Neuronal stem cell (in vitro differentiated cells): ENCODE data around the gene DTNB.

Experiments used
- DNase-seq: peaks from one replicate; pipeline ENCODE4 v3.0.0-alpha.2; 2013; ENCODE audit warnings: low spot score
- H2AFZ ChIP-seq: one replicate; pipeline ENCODE4 v1.6.1; 2013; ENCODE audit warnings: mild to moderate bottlenecking, low read length, inconsistent platforms
- H2AK5ac ChIP-seq: 2 replicates; pipeline ENCODE4 v1.6.1; 2013; ENCODE audit warnings: low read depth, mild to moderate bottlenecking, inconsistent platforms, low read length, moderate library complexity, mixed read lengths
- H2BK120ac ChIP-seq: 2 replicates; pipeline ENCODE4 v1.6.1; 2013; ENCODE audit warnings: low read depth, mild to moderate bottlenecking, inconsistent platforms, low read length, moderate library complexity, mixed read lengths
- H2BK12ac ChIP-seq: one replicate; pipeline ENCODE4 v1.6.1; 2013; ENCODE audit warnings: low read length, inconsistent platforms
- H2BK15ac ChIP-seq: 2 replicates; pipeline ENCODE4 v1.6.1; 2013; ENCODE audit warnings: mild to moderate bottlenecking, low read length, inconsistent platforms, mixed read lengths
- H2BK5ac ChIP-seq: one replicate; pipeline ENCODE4 v1.6.1; 2013; ENCODE audit warnings: inconsistent platforms, mild to moderate bottlenecking, low read length, moderate library complexity
- H3K14ac ChIP-seq: one replicate; pipeline ENCODE4 v1.6.1; 2013; ENCODE audit warnings: low read length, inconsistent platforms
- H3K18ac ChIP-seq: 2 replicates; pipeline ENCODE4 v1.6.1; 2013; ENCODE audit warnings: low read length, inconsistent platforms
- H3K23ac ChIP-seq: 2 replicates; pipeline ENCODE4 v1.6.1; 2013; ENCODE audit warnings: low read depth, mild to moderate bottlenecking, mixed read lengths, low read length, inconsistent platforms; ENCODE audit not compliant: poor library complexity
- H3K27ac ChIP-seq: replicated peaks from 3 replicates; pipeline ENCODE4 v1.5.1; 2013; ENCODE audit warnings: low read length, inconsistent platforms
- H3K27me3 ChIP-seq, 3 experiments: 2 replicates each; pipeline ENCODE4 v1.6.1; 2013; ENCODE audit warnings: low read length in 3 of 3, mild to moderate bottlenecking in 2 of 3, inconsistent platforms in 1 of 3, low read depth in 1 of 3, mixed read lengths in 1 of 3, moderate library complexity in 1 of 3; ENCODE audit not compliant: control insufficient read depth in 3 of 3, insufficient read depth in 3 of 3
- H3K36me3 ChIP-seq, 2 donors: replicated peaks in 1 of 2; 2 replicates each; pipeline ENCODE4 v1.6.1; 2013; ENCODE audit warnings: low read length in 2 of 2; ENCODE audit not compliant: control insufficient read depth in 2 of 2, insufficient read depth in 2 of 2
- H3K4ac ChIP-seq: 2 replicates; pipeline ENCODE4 v1.6.1; 2013; ENCODE audit warnings: inconsistent platforms, mild to moderate bottlenecking, low read length, moderate library complexity
- H3K4me1 ChIP-seq, 2 donors: 1 replicate in 1 of 2; 2 replicates in 1 of 2; pipeline ENCODE4 v1.6.1; 2013; ENCODE audit warnings: low read length in 2 of 2, low read depth in 1 of 2; ENCODE audit not compliant: control insufficient read depth in 2 of 2, insufficient read depth in 1 of 2
- H3K4me2 ChIP-seq: one replicate; pipeline ENCODE4 v1.6.1; 2013; ENCODE audit warnings: mild to moderate bottlenecking, low read length, inconsistent platforms; ENCODE audit not compliant: insufficient read depth, poor library complexity, severe bottlenecking
- H3K4me3 ChIP-seq, 2 donors: 2 replicates each; pipeline ENCODE4 v1.5.1; 2013; ENCODE audit warnings: low read length in 2 of 2, mild to moderate bottlenecking in 2 of 2, inconsistent platforms in 1 of 2, moderate library complexity in 1 of 2
- H3K79me1 ChIP-seq: one replicate; pipeline ENCODE4 v1.6.1; 2013; ENCODE audit warnings: low read depth, mild to moderate bottlenecking, inconsistent platforms, low read length, moderate library complexity
- H3K9ac ChIP-seq: one replicate; pipeline ENCODE4 v1.6.1; 2013; ENCODE audit warnings: mild to moderate bottlenecking, low read depth, low read length, inconsistent platforms; ENCODE audit not compliant: poor library complexity
- H3K9me3 ChIP-seq, 2 donors: replicated peaks in 1 of 2; 2 replicates each; pipeline versions ENCODE3 to v1.6.1; 2013; ENCODE audit warnings: low read length in 2 of 2, mild to moderate bottlenecking in 2 of 2, inconsistent platforms in 1 of 2, low read depth in 1 of 2, mixed read lengths in 1 of 2, moderate library complexity in 1 of 2; ENCODE audit not compliant: control insufficient read depth in 2 of 2, insufficient read depth in 1 of 2
- H4K8ac ChIP-seq: one replicate; pipeline ENCODE4 v1.6.1; 2013; ENCODE audit warnings: low read depth, mild to moderate bottlenecking, inconsistent platforms, low read length, moderate library complexity
- H4K91ac ChIP-seq: one replicate; pipeline ENCODE4 v1.6.1; 2013; ENCODE audit warnings: low read length, low read depth, mild to moderate bottlenecking, inconsistent platforms; ENCODE audit not compliant: poor library complexity
- WGBS, 2 donors: extraction: QIAGEN DNeasy Blood & Tissue Kit; methylation state at CpG; one replicate each; pipeline ENCODE4 v1.1.7; 2013; ENCODE audit warnings: missing lambda C conversion rate in 2 of 2, mixed read lengths in 1 of 2; ENCODE audit not compliant: insufficient read length in 2 of 2, insufficient replicate concordance in 1 of 2; ENCODE audit errors: extremely low coverage in 2 of 2; 5-methylcytosine and 5-hydroxymethylcytosine counted together

Gene DTNB

DNA sequence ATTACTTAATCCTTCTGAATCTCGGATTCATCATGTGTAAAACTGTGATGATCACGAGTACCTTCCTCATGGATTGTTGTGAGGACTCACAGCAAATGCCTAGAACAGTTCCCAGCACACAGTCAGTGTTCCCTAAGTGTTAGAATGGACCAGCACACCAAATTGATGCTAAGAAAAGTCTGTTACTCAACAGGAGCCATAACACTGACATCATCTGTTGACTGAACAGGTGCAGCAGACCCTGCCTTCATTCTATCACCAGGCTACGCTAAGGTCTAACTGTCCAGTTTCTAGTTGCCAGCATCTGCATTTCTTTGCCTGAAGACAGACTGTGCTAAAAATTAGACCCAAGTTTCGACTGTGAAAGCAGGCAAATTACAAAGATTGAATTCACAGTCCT lies 18.6 kb downstream of the DTNB start:
- no peak overlapping the region for H4K91ac ChIP-seq
- no peak overlapping the region for H2AFZ ChIP-seq
- H3K9me3 ChIP-seq = no peaks in the 10 kb centered on the region
- H3K27me3 ChIP-seq = no peaks in the 10 kb centered on the region
- no peak overlapping the region for H3K23ac ChIP-seq
- no peak for DNase-seq
- H3K14ac ChIP-seq = no peak overlapping the region
- H4K8ac ChIP-seq = no peak overlapping the region
- no peaks in the 10 kb centered on the region for H3K4me1 ChIP-seq
- H3K18ac ChIP-seq = no peak overlapping the region
- no peak overlapping the region for H2BK5ac ChIP-seq
- H3K27ac ChIP-seq = no peak overlapping the region
- no peak overlapping the region for H3K4ac ChIP-seq
- H3K4me3 ChIP-seq = no peak overlapping the region
- no peak overlapping the region for H3K9ac ChIP-seq
- H2BK12ac ChIP-seq = no peak overlapping the region
- no peak overlapping the region for H3K4me2 ChIP-seq
- H2BK15ac ChIP-seq = no peak overlapping the region
- peaks cover 2 to 11% of the 10 kb centered on the region in 2 donors for H3K36me3 ChIP-seq
- no peak overlapping the region for H2AK5ac ChIP-seq
- no peaks in the 10 kb centered on the region for H3K79me1 ChIP-seq
- H2BK120ac ChIP-seq = no peak overlapping the region
- no CpG with 5 or more reads among the region's 4 CpGs for WGBS, 2 donors

GRCh38 chr2:25651782-25652455 lies 21.5 kb downstream of the DTNB start:
- Histone ChIP-seq H2BK5ac (no peak overlapping the region), H2BK15ac (no peak overlapping the region), H2AFZ (no peak overlapping the region), H3K18ac (no peak overlapping the region), H3K36me3 (peaks cover 2 to 17% of the 10 kb centered on the region in 2 donors), H3K4ac (no peak overlapping the region), H2AK5ac (no peak overlapping the region), H3K9me3 (no peaks in the 10 kb centered on the region), H3K79me1 (no peaks in the 10 kb centered on the region), H3K4me2 (no peak overlapping the region), H2BK12ac (no peak overlapping the region), H3K4me3 (no peak overlapping the region), H3K14ac (no peak overlapping the region), H3K27me3 (no peaks in the 10 kb centered on the region), H4K8ac (no peak overlapping the region), H3K9ac (no peak overlapping the region), H3K4me1 (no peaks in the 10 kb centered on the region), H2BK120ac (no peak overlapping the region), H4K91ac (no peak overlapping the region), H3K23ac (no peak overlapping the region), H3K27ac (no peak overlapping the region)
- no peak for DNase-seq
- WGBS, 2 donors = no CpG with 5 or more reads among the region's 1 CpG

DNA sequence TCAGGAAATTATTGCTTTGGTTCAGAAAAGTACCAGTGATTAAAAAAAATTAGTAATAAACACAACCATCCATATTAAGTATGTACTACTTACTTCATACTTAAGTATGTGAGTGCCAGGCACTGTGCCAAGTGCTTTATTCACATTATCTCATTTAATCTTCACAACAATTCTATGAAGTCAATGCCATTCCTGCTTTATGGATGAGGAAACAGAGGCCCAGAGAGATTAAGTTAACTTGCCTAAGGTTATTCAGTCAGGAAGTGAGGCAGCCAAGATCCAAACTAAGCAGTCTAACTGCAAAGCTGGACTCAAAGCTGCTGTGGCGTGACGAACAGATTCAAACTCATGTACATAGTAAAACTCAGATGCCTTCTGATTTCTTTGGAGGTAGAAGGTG lies 22.3 kb downstream of the DTNB start:
- H2AK5ac ChIP-seq = no peak overlapping the region
- H4K8ac ChIP-seq = no peak overlapping the region
- H2BK120ac ChIP-seq = no peak overlapping the region
- H3K79me1 ChIP-seq = no peaks in the 10 kb centered on the region
- H3K36me3 ChIP-seq = peaks cover 2 to 17% of the 10 kb centered on the region in 2 donors
- H3K23ac ChIP-seq = no peak overlapping the region
- H3K9ac ChIP-seq = no peak overlapping the region
- no peak overlapping the region for H3K18ac ChIP-seq
- no peak overlapping the region for H2BK15ac ChIP-seq
- H2BK12ac ChIP-seq = no peak overlapping the region
- no peak overlapping the region for H2AFZ ChIP-seq
- H3K4ac ChIP-seq = no peak overlapping the region
- no peaks in the 10 kb centered on the region for H3K4me1 ChIP-seq
- H3K27me3 ChIP-seq = no peaks in the 10 kb centered on the region
- no peak overlapping the region for H3K4me3 ChIP-seq
- no peak overlapping the region for H3K4me2 ChIP-seq
- no peak overlapping the region for H3K27ac ChIP-seq
- no CpG with 5 or more reads among the region's 2 CpGs for WGBS, 2 donors
- DNase-seq = no peak
- no peak overlapping the region for H2BK5ac ChIP-seq
- no peak overlapping the region for H4K91ac ChIP-seq
- no peaks in the 10 kb centered on the region for H3K9me3 ChIP-seq
- no peak overlapping the region for H3K14ac ChIP-seq

GRCh38 chr2:25650256-25650655 lies 23.1 kb downstream of the DTNB start:
- H3K9me3 ChIP-seq = no peaks in the 10 kb centered on the region
- H3K4me2 ChIP-seq = no peak overlapping the region
- DNase-seq = no peak
- H3K27ac ChIP-seq = no peak overlapping the region
- H2AFZ ChIP-seq = no peak overlapping the region
- no peak overlapping the region for H2BK15ac ChIP-seq
- H3K18ac ChIP-seq = no peak overlapping the region
- no CpG with 5 or more reads among the region's 3 CpGs for WGBS, 2 donors
- no peak overlapping the region for H3K9ac ChIP-seq
- H3K36me3 ChIP-seq = peaks cover 2 to 17% of the 10 kb centered on the region in 2 donors
- no peaks in the 10 kb centered on the region for H3K27me3 ChIP-seq
- H2BK12ac ChIP-seq = no peak overlapping the region
- no peak overlapping the region for H4K8ac ChIP-seq
- H3K4me1 ChIP-seq = no peaks in the 10 kb centered on the region
- no peak overlapping the region for H2BK120ac ChIP-seq
- H3K14ac ChIP-seq = no peak overlapping the region
- H4K91ac ChIP-seq = no peak overlapping the region
- no peaks in the 10 kb centered on the region for H3K79me1 ChIP-seq
- H3K4me3 ChIP-seq = no peak overlapping the region
- H2BK5ac ChIP-seq = no peak overlapping the region
- H2AK5ac ChIP-seq = no peak overlapping the region
- no peak overlapping the region for H3K23ac ChIP-seq
- no peak overlapping the region for H3K4ac ChIP-seq
